Endothelial cell of umbilical vein (primary cell): ENCODE results near the gene ZG16B. TPM values are rescaled to one million over a fixed set of nuclear protein-coding genes. Genes with fewer than 3 reads are reported as not detected.

ENCODE experiments used
- BruUV-seq: library from RNA; stranded (reverse); fragments of 400-500 nt; replicated peaks from 2 replicates; lab custom pipeline; 2021; lab: Mats Ljungman, UMichigan
- CTCF ChIA-PET: fragments of 300-600, 350-600 bp; sonication (Branson Sonifier 250); formaldehyde crosslinking; loops from one replicate; lab custom pipeline; 2021; ENCODE audit warnings: antibody characterized with exemption, inconsistent platforms; lab: Charles Lee
- POLR2A ChIA-PET: fragments of 300-600, 350-600 bp; sonication (Branson Sonifier 250); formaldehyde crosslinking; loops from one replicate; lab custom pipeline; 2021; ENCODE audit warnings: antibody characterized with exemption, inconsistent platforms; lab: Charles Lee
- DNase-seq: peaks from one replicate; pipeline ENCODE4 v3.0.0-alpha.2; 2011; ENCODE audit warnings: low read depth, low spot score
- FAIRE-seq: peaks from 2 replicates; lab custom pipeline; 2011; peaks lifted over from hg19 to GRCh38; lab: Jason Lieb, UNC
- H2AFZ ChIP-seq: 2 replicates; pipeline ENCODE4 v1.6.0; 2012; ENCODE audit warnings: low read depth, low read length, control low read depth, inconsistent platforms
- H3K27ac ChIP-seq: 2 replicates; pipeline ENCODE4 v1.5.1; 2011; ENCODE audit warnings: low read depth, mild to moderate bottlenecking, control low read depth, low read length, moderate library complexity; ENCODE audit not compliant: insufficient read depth
- H3K27me3 ChIP-seq, 2 experiments: 2 replicates each; pipeline versions ENCODE4 v1.6.0 to v1.6.1; 2011; ENCODE audit warnings: low read length in 2 of 2, mixed read lengths in 1 of 2; ENCODE audit not compliant: control insufficient read depth in 2 of 2, insufficient read depth in 2 of 2
- H3K36me3 ChIP-seq, 2 experiments: 2 replicates in 1 of 2; 3 replicates in 1 of 2; pipeline ENCODE4 v1.5.1; 2011; ENCODE audit warnings: low read length in 2 of 2, mild to moderate bottlenecking in 1 of 2, moderate library complexity in 1 of 2; ENCODE audit not compliant: control insufficient read depth in 2 of 2, insufficient read depth in 2 of 2; ENCODE audit errors: extremely low read depth in 1 of 2
- H3K4me1 ChIP-seq: 3 replicates; pipeline ENCODE4 v1.5.1; 2011; ENCODE audit warnings: mild to moderate bottlenecking, low read length; ENCODE audit not compliant: control insufficient read depth, insufficient read depth; ENCODE audit errors: extremely low read depth
- H3K4me2 ChIP-seq: 2 replicates; pipeline ENCODE4 v1.6.1; 2011; ENCODE audit warnings: low read length, control low read depth, mixed read lengths; ENCODE audit not compliant: insufficient read depth
- H3K4me3 ChIP-seq, 3 experiments: fragments of 200-600 bp in 1 of 3; sonication (generic), shearing (Covaris generic) in 1 of 3; replicated peaks in 1 of 3; 2 replicates each; pipeline ENCODE4 v1.5.1; 2011 to 2016; ENCODE audit warnings: control low read depth in 3 of 3, low read length in 3 of 3, mild to moderate bottlenecking in 2 of 3, inconsistent platforms in 1 of 3, low read depth in 1 of 3, moderate library complexity in 1 of 3; ENCODE audit not compliant: insufficient read depth in 1 of 3
- H3K79me2 ChIP-seq: 2 replicates; pipeline ENCODE4 v1.6.0; 2012; ENCODE audit warnings: low read length, inconsistent platforms; ENCODE audit not compliant: control insufficient read depth, insufficient read depth
- H3K9ac ChIP-seq: replicated peaks from 2 replicates; pipeline ENCODE3; 2011; ENCODE audit warnings: low read length, control low read depth; ENCODE audit not compliant: insufficient read depth; ENCODE audit errors: extremely low read depth
- H3K9me1 ChIP-seq: replicated peaks from 3 replicates; pipeline ENCODE4 v1.6.0; 2011; ENCODE audit warnings: mild to moderate bottlenecking, low read length; ENCODE audit not compliant: control insufficient read depth, insufficient read depth; ENCODE audit errors: extremely low read depth
- H3K9me3 ChIP-seq: replicated peaks from 2 replicates; pipeline ENCODE4 v1.5.1; 2012; ENCODE audit warnings: low read length, inconsistent platforms; ENCODE audit not compliant: control insufficient read depth, insufficient read depth
- H4K20me1 ChIP-seq: replicated peaks from 2 replicates; pipeline ENCODE3; 2011; ENCODE audit warnings: mild to moderate bottlenecking, low read length; ENCODE audit not compliant: control insufficient read depth, insufficient read depth; ENCODE audit errors: extremely low read depth
- EZH2 ChIP-seq: IDR thresholded peaks from 2 replicates; pipeline ENCODE4 v1.6.1; 2012; ENCODE audit warnings: borderline replicate concordance, low read depth, mild to moderate bottlenecking, moderate library complexity, low read length, inconsistent platforms; ENCODE audit not compliant: severe bottlenecking
- FOS ChIP-seq: IDR thresholded peaks from 2 replicates; pipeline ENCODE4 v1.6.1; 2011; ENCODE audit warnings: mild to moderate bottlenecking, low read length, moderate library complexity, borderline replicate concordance; ENCODE audit not compliant: insufficient read depth
- GATA2 ChIP-seq: IDR thresholded peaks from 2 replicates; pipeline ENCODE4 v1.7.0; 2011; ENCODE audit warnings: low read depth, mild to moderate bottlenecking, moderate library complexity, mixed read lengths, low read length; ENCODE audit not compliant: insufficient read length, insufficient read depth
- JUN ChIP-seq: IDR thresholded peaks from 2 replicates; pipeline ENCODE4 v1.6.1; 2011; ENCODE audit warnings: borderline replicate concordance, low read depth; ENCODE audit not compliant: insufficient read length, insufficient read depth
- MYC ChIP-seq: IDR thresholded peaks from one replicate; pipeline ENCODE4 v1.6.1; 2011; ENCODE audit warnings: mild to moderate bottlenecking, low read depth, low read length
- POLR2A ChIP-seq: IDR thresholded peaks from 2 replicates; pipeline ENCODE4 v1.6.1; 2012; ENCODE audit warnings: low read depth, mild to moderate bottlenecking, control low read depth, low read length
- POLR2AphosphoS5 ChIP-seq: IDR thresholded peaks from 2 replicates; pipeline ENCODE4 v1.6.1; 2012; ENCODE audit warnings: low read depth, mild to moderate bottlenecking, control low read depth, low read length, moderate library complexity; ENCODE audit not compliant: insufficient read depth
- dilution Hi-C: fragments of 300-500 bp; cut with MboI; formaldehyde crosslinking; loops from one replicate; pipeline ENCODE4 v1.15.0; 2019; ENCODE audit warnings: low sequenced_read_pairs; ENCODE audit not compliant: extremely low pct_ligation_motif_present
- intact Hi-C: fragments of 100-400 bp; cut with micrococcal nuclease; formaldehyde crosslinking; loops from one replicate; pipeline ENCODE4 v1.10.0; 2022
- polyA plus RNA-seq, 4 experiments: library from polyadenylated mRNA; depleted of rRNA in 3 of 4; stranded (reverse) in 3 of 4; unstranded in 1 of 4; fragments of >200 nt; gene quantifications; 2 replicates each; pipeline versions ENCODE4 v1.2.1 to v1.2.3, GENCODE V29; 2011 to 2012; ENCODE audit warnings: missing spikeins in 1 of 4
- total RNA-seq: library from RNA; stranded (reverse); gene quantifications from 2 replicates; pipeline ENCODE4 v1.2.3, GENCODE V29; 2021
- TF ChIP-seq, protein P1 (sequence below): IDR thresholded peaks from 2 replicates; pipeline ENCODE4 v1.6.1; 2011; ENCODE audit not compliant: insufficient read depth, insufficient read length
- TF ChIP-seq, protein P2 (sequence below), 2 donors: IDR thresholded peaks; 1 replicate in 1 of 2; 2 replicates in 1 of 2; pipeline ENCODE4 v1.5.1; 2011; ENCODE audit warnings: low read length in 2 of 2, mild to moderate bottlenecking in 2 of 2, moderate library complexity in 2 of 2, control low read depth in 1 of 2, inconsistent platforms in 1 of 2, low read depth in 1 of 2; ENCODE audit not compliant: insufficient read depth in 1 of 2; ENCODE audit errors: extremely low read depth in 1 of 2

Gene ZG16B
- total and polyA plus RNA-seq, 2 donors (not counting 3 experiments of a cell fraction or from before 2014, with no cell fraction given): 0.22 TPM; not detected in 1

DNA sequence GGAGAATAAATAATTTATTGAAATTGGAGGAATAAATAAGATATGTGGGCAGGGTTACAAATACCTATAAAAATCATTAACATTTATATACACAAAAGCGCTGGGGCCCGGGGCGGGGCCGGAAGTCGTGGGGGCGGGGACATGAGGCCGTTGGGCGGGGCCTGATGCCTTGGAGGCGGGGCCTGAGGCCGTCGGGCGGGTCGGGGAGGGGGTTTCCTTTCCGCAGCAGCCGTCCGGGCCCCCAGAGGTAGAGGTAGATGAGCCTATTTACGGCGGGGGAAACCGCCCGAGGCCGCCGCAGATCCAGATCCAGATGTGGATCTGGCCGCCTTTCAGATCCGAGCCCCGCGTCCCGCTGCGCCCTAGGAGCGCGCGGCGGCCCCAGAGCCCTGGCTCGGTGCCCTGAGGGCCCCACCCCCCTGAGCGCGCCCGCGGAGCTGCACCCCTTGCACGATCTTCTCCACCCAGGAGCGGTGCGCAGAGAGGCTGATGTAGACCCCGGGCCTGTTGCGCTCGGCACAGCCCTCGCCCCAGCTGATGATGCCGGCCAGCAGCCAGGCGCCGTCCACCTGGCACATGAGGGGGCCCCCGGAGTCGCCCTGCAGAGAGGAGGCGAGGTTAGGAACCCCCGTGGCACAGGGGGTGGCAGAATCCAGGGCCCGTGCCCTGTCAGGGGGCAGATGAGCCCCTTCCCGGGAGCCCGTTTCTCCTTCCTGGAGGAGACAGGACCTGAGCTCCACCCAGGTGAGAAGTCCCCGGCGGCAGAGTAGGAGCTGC lies 22.8 kb downstream of the ZG16B start:
- POLR2A ChIA-PET: no interaction called here

More for the DNA sequence above, 22.8 kb downstream of the ZG16B start:
- no peak overlapping the region for H3K4me3 ChIP-seq
- H4K20me1 ChIP-seq: no peaks in the 10 kb centered on the region
- dilution Hi-C loops: no loop called here
- H3K27me3 ChIP-seq: peaks cover 0 to 4% of the 10 kb centered on the region in 2 experiments
- H3K9me3 ChIP-seq: peaks cover 2% of the 10 kb centered on the region
- no peak overlapping the region for H3K27ac ChIP-seq
- H3K79me2 ChIP-seq: no peaks in the 10 kb centered on the region
- H3K4me1 ChIP-seq: no peaks in the 10 kb centered on the region
- no peak for FAIRE-seq
- no TSS peak for BruUV-seq
- H3K9me1 ChIP-seq: no peaks in the 10 kb centered on the region
- H3K9ac ChIP-seq: no peak overlapping the region
- intact Hi-C loops: no loop called here
- TF ChIP-seq EZH2 (no peak), JUN (no peak), POLR2AphosphoS5 (no peak), MYC (no peak), GATA2 (no peak), FOS (no peak), POLR2A (no peak)
- TF ChIP-seq, protein P1, sequence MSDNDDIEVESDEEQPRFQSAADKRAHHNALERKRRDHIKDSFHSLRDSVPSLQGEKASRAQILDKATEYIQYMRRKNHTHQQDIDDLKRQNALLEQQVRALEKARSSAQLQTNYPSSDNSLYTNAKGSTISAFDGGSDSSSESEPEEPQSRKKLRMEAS: no peak
- TF ChIP-seq, protein P2, sequence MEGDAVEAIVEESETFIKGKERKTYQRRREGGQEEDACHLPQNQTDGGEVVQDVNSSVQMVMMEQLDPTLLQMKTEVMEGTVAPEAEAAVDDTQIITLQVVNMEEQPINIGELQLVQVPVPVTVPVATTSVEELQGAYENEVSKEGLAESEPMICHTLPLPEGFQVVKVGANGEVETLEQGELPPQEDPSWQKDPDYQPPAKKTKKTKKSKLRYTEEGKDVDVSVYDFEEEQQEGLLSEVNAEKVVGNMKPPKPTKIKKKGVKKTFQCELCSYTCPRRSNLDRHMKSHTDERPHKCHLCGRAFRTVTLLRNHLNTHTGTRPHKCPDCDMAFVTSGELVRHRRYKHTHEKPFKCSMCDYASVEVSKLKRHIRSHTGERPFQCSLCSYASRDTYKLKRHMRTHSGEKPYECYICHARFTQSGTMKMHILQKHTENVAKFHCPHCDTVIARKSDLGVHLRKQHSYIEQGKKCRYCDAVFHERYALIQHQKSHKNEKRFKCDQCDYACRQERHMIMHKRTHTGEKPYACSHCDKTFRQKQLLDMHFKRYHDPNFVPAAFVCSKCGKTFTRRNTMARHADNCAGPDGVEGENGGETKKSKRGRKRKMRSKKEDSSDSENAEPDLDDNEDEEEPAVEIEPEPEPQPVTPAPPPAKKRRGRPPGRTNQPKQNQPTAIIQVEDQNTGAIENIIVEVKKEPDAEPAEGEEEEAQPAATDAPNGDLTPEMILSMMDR (IDR thresholded peaks at IDR 0.05; ENCODE audit: extremely low read depth in 1 of 2, insufficient read depth in 1 of 2, low read depth in 1 of 2, low read length in 2 of 2): no peak
- CTCF ChIA-PET: interaction anchor here (0.9 to 2.4 kb wide), 3 partner anchors 10 to 15 kb away, joined by 3 to 15 read pairs (median 4); no protein-coding TSS in a partner anchor
- H3K4me2 ChIP-seq: no peak overlapping the region
- DNase-seq: no peak
- H3K36me3 ChIP-seq: no peaks in the 10 kb centered on the region
- H2AFZ ChIP-seq: no peak overlapping the region
